Right renal pelvis (tissue), 4 donors: Measurements from ENCODE around the gene MED16. TPM values are rescaled to one million over a fixed set of nuclear protein-coding genes. Genes with fewer than 3 reads are reported as not detected.

ENCODE experiments used
- DNase-seq, 4 donors: peaks; one replicate each; pipeline ENCODE4 v3.0.0-alpha.2; 2013; ENCODE audit warnings: low read depth in 4 of 4, low spot score in 3 of 4, missing footprints in 1 of 4
- polyA plus RNA-seq, 4 donors: library from polyadenylated mRNA; unstranded; fragments of 120-200 nt; gene quantifications; one replicate each; pipeline ENCODE4 v1.2.1, GENCODE V29; 2013; ENCODE audit not compliant: insufficient read length in 4 of 4

MED16 gene, protein sequence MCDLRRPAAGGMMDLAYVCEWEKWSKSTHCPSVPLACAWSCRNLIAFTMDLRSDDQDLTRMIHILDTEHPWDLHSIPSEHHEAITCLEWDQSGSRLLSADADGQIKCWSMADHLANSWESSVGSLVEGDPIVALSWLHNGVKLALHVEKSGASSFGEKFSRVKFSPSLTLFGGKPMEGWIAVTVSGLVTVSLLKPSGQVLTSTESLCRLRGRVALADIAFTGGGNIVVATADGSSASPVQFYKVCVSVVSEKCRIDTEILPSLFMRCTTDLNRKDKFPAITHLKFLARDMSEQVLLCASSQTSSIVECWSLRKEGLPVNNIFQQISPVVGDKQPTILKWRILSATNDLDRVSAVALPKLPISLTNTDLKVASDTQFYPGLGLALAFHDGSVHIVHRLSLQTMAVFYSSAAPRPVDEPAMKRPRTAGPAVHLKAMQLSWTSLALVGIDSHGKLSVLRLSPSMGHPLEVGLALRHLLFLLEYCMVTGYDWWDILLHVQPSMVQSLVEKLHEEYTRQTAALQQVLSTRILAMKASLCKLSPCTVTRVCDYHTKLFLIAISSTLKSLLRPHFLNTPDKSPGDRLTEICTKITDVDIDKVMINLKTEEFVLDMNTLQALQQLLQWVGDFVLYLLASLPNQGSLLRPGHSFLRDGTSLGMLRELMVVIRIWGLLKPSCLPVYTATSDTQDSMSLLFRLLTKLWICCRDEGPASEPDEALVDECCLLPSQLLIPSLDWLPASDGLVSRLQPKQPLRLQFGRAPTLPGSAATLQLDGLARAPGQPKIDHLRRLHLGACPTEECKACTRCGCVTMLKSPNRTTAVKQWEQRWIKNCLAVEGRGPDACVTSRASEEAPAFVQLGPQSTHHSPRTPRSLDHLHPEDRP
- 10 to 100 TPM; 57.1 to 70.8 (median 60.7) TPM for polyA plus RNA-seq

DNA sequence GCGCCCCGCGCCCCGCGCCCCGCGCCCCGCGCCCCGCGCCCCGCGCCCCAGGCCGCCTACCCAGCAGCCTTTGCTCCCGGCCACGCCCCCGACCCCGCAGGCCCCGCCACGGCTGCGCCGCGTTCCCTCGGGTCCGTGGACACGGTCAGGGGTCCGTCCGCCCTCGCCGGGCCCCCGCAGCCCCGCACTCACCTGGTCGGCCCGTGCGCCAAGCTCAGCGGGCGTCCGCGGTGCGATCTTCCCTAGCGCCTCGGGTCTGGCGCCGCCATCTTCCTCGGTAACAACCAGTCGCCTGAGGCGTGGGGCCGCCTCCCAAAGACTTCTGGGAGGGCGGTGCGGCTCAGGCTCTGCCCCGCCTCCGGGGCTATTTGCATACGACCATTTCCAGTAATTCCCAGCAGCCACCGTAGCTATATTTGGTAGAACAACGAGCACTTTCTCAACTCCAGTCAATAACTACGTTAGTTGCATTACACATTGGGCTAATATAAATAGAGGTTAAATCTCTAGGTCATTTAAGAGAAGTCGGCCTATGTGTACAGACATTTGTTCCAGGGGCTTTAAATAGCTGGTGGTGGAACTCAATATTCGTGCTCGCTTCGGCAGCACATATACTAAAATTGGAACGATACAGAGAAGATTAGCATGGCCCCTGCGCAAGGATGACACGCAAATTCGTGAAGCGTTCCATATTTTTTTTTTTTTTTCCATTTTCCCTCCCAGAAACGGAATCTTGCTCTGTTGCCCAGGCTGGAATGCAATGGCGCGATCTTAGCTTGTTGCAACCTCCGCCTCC is at the start of gene MED16, which contains the start of gene RNU6-9:
Gene MED16 (minus strand): TSS at position 294 of the 796 bp plus-strand sequence. CDS start 2,056 bp downstream, outside the sequence.
Gene RNU6-9 (plus strand): TSS at position 591 of the 796 bp plus-strand sequence.
- DNase-seq, result peak; percentile 85 to 94 (median 90)

DNA sequence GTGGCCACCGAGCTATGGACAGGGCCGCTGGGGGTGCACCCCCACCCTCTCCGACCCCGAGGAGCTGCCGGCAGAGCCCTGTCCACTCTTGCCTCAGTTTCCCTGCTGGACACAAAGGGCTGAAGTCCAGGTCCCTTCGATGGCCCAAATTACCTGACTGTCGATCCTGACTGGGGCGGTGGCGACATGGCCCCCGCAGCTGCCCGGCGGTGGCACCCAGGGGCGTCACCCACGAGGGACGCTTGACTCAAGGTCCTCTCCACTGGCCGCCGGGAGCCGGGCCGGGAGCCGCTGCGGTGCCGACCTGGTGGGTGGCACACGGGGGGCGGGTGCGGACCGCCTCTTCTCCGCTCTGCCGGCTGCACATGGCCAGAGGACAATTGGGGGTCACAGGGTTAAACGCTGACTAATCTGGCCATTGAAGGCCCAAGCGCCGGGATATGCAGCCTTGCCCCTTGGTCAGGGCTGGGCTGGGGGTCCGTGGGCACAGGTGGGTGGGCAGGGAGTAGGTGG is 49.2 kb upstream of the MED16 start:
- DNase-seq, result no peak

DNA sequence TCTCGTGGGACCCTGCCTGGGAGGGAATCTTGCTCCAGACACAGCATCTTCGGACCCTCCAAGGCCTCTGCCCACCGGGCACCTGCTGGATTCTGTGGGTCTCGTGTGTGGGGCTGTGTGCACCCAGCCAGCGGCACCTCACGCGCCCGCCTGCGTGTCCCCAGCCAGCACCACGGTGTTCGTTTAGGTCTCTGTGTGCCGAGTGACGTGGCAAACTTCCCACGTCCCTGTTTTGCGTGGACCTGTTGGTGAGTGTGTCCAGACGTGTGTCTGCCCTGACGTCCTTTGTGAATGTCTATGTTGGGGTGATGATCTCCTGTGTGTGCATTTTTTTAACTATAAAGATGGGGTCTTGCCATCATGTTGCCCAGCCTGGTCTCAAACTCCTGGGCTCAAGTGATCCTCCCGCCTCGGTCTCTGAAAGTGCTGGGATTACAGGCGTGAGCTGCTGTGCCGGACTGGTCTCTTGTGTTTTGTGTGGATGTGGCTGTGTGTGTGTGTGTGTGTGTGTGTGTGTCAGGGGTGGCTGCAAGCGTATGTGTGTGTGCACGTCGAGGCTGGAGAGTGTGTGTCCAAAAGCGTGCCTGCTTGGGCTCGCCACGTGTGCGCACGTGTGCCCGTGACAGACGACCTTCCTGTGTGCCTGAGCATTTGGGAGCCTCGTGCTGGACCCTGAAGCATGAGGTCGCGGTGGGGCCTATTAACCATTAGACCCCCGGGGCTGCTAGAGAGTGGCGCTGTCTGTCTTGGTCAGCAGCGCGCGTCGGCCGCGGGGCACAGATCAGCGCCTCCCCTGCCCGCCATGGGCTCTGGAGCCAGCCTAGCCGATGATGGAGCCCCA is 48.5 kb upstream of the MED16 start:
- no peak for DNase-seq

DNA sequence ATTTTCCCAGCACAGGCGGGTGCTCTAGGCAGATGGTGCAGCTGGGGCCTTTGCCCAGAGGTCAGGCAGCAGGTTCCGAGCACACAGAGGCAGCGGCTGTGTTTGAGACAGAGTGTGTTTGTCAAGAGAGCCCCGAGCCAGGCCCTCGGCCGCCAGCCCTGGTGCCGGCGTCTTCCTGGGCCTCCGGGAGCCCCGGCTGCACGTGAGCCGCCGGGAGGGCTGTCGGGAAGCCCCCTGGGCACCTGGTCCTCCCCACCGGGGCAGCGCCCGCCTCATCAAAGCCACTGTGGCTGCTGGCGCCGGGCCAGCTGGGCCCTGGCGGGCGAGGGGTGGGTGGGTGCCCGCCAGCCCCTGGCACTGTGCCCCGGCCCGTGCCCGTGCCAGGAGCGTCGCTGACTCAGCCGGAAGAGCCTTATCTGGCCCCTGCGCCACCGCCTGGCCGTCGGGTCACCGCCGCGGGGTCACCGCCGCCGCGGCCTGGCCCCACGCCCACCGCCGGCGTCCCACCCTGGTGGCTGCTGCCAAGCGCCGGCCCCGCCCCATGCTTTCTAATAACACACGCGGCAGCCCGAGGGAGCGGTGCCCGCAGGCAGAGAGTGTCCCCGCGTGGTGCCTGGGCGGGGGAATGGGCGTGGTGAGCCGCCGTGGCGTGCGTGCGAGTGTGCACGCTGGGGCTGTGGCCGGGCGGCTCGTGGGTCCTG is 47.8 kb upstream of the MED16 start:
- no peak for DNase-seq

DNA sequence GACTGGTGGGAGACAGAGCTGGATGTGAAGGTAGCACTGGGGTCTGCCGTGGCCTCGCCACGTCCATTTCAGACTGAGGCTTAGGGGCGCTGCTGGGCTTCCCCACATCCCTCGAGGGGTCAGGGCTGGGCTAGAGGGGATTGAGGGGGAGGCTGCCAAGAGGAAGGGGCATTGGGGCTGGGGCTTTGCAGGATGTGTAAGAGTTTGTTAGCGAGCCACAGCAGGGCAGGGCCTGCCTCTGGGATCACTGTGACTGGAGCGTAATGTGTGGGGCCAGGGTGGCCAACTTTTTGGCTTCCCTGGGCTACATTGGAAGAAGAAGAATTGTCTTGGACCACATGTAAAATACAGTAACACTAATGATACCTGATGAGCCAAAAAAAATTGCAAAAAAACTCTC is 46.9 kb upstream of the MED16 start:
- DNase-seq, result no peak

DNA sequence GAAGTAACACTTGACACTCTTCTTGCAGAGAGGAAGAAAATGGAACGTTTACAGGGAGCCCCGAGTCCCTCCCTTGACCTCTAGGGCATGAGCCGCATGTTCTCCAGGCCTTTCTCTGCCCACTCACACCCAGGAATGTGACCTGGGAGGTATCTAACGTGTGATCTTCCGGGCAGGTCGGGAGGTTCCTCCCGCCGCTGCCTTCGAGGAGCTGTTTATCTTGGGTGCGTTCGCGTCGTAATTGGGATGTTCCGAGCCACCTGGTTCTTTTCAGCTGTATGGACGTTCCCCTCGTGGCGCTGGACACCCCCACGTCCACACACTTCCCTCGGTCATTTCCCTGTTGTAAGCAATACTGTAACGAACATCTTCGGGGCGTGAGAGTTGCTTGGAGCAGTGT is 46.5 kb upstream of the MED16 start:
- DNase-seq, result no peak

DNA sequence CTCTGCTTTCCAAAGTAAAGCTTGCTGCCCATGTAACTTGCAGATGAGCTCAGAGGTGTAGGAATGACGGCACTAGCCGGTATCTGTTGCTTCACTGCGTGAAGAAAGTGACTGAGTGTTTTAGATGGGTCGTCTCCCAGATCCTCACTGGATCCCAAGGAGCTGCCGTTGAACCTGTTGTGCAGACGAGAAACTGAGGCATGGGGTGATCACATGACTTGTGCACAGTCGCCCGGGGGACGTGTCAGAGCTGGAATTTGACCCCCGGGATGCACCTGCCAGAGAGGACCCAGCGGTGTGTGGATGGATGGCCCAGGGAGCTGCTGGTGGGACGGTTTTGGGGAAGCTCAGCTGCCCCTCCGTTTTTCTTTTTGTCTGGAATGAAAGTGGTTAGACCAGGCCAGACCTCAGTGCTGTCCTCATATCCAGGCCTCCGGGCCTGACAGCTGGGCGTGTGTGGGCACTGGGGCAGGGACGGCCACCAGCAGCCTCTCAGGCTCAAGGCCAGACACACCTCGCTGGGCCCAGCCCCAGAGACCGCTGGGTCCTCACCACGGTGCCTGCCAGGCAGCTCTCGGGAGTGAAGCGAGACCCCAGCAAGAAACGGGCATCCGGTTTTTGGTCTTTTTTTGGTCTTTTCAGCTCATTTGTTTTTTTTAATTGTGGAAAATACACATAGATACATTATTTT is 45.4 kb upstream of the MED16 start:
- no peak for DNase-seq

DNA sequence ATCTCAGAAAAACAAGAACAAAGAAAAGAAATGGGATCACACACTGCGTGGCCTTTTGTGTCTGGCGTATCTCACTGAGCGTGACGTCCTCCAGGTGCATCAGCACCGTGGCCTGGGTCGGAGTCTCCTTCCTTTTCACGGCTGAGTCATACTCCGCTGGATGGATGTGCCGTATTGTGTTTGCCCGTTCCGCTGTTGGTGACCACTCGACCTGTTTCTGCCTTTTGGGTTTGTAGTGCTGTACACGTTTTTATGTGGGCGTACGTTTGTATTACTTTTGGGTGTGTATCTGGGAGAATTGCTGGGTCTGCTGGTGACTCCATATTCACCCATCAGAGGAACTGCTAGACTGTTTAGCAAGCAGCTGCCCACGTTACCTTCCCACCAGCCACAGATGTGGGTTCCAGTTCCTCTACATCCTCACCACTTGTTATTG is 44.3 kb upstream of the MED16 start:
- no peak for DNase-seq

DNA sequence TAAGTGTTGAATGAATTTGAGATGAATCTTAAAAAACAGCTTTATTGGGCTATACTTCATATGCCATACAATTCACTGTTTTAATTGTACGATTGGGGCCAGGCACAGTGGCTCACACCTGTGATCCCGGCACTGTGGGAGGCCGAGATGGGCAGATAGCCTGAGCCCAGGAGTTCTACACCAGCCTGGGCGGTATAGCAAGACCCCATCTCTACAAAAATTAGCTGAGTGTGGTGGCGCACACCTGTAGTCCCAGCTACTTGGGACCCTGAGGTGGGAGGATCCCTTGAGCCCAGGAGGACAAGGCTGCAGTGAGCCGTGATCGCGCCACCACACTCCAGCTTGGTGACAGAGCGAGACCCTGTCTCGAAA is 43.2 kb upstream of the MED16 start:
- DNase-seq, result no peak

DNA sequence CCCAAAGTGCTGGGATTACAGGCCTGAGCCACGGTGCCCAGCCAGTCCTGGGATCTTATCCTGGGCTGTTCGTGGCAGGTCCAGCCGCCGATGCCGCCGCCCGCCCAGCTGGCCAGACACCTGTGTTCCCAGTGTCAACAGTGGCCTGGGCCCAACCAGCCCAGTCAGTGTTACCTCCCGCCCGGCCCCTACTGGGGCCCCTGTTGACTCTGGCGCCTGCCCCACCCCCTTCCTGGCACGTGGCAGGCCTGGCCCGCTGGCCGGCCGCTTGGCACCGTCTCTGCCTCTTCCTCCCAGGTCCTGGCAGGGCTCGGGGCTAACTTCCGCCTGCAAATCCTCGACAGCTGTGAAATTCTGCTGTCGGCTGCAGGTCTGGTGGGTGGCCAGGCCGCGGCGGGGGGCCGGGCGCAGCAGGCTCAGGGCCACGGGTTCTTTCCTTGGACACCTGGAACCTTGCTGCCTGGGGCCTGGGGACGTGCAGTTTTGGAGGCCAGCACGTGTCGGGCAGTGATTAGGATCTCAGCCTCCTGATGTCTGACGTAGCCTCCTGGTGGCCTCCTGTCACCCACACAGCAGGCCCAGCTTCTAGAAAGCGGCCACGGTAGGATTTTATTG is 42.0 kb upstream of the MED16 start:
- no peak for DNase-seq

DNA sequence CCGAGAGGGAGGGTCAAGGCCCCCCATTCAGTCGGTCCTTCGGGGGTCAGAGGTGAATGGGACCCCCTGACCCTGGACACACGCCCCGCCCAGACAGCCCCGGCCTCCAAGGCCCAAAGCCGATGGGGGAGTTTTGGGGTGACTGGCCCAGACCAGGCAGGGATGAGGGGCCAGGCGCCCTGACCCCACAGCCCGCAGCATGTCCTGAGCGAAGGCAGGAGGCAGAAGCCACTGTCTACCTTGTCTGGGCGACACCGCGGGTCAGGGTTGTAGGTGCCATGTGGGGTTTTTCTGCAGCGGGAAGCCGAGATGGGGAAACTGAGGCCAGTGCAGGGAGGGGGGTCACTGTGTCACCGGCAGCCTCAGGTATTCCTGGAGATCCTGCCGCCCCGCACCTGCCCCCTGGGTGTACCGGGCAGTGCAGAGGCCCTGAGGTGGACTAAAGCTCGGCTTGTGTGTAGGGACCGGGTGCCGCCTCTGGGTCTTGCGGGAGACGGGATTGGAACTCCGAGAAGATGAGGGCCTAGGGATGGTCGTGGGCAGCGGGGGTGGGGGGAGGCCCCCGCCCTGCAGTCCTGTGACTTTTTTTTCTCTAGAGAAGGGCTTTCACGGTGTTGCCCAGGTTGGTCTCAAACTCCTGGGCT is 41.3 kb upstream of the MED16 start:
- DNase-seq, result no peak

DNA sequence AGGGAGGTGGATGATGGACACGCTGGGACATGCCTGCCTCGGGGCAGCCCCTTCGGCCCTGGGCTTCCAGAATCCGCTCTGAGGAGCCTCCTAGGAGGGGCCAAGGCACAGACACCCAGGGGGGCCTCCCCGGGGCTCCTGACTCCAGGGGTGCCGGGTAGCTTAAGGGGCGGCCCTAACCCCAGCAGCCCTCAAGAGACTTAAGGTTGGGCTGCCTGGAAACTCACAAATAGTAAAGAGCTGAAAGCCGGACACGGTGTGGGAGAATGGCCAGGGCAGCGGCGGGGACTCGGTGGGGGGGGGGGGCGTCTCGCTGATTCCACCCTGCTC is 40.5 kb upstream of the MED16 start:
- no peak for DNase-seq

DNA sequence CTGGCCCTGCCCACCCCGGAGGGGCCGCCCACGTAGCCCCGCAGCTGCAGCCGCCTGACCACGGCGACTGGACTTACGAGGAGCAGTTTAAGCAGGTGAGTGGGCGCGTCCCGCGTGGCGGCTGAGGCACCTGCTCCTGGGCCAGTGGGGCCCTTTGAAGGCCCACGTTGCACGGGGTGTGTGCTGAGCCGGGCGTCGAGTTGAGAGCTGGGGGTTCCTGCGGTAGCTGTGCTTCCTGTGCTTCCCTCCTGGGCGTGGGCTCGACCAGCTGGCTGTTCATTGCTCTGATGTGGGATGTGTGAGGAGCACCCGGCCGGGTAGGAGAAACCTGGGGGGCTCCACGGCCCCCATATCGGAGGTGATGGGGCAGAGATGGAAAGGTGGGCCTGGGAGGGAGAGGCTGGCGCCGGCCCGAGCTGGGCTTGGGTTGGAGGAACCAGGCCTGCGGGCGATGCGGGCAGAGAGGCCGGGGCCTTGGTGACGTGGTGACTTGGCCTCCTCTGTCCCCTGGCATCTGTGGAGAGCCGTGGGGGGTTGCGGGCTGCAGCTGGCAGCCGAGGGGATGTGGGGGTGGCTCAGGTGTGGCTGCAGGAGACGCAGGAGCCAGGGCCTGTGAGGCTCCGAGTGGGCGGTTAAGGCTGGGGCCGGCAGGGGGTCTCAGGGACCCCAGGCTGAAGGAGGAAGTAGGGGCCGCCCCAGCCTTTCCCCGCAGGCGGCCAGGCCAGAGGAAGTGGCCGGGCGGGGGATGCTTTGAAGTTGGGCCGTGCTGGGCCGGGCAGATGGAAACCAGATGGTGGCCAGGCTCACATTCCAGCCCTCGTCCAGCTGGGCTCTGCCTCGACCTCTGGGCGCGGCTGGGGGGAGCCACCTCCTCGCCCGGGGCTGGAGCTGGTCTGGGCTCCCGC is 39.9 kb upstream of the MED16 start:
- peak in 2 of 4 donors; percentile 73 to 79 for DNase-seq

DNA sequence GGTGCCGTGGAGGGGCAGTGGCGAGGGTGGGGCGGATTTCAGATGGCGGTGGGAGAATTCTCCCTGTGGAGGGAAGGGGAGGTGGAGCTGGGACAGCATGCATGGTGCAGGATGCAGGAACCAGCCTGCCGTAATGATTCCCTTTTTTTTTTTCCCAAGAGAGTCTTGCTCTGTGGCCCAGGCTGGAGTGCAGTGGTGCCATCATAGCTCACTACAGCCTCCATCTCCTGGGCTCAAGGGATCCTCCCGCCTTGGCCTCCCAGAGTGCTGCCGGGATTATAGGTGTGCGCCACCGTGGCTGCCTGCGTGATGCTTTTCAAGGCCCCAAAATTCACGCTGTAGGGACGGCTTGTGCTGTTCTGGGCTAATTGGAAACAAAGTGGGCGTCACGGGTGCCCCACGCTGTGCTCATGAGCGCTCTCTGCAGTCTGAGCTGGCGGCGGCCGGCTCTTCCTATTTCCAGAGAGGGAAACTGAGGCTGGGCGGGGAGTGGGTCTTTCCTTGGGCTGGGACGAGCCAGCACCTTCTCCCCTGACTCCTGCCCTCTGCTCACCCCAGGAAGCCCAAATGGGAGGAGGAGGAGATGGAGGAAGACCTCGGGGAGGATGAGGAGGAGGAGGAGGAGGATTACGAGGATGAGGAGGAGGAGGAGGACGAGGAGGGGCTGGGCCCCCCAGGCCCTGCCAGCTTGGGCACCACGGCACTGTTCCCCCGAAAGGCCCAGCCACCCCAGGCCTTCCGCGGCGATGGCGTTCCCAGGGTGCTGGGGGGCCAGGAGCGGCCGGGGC is 39.1 kb upstream of the MED16 start:
- DNase-seq, result no peak

DNA sequence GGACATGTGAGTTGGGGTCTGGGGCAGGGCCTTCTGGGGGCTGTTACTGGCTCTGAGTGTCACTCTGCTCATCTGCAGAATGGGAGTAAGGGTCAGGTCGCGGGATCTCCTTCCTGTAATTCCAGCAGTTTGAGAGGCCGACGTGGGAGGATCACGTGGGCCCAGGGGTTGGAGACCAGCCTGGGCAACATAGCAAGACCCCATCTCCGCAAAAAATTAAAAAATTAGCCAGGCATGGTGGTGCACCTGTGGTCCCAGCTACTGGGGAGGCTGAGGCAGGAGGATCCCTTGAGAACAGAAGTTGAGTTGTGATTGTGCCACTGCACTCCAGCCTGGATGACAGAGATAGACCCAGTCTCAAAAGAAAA is 36.9 kb upstream of the MED16 start:
- DNase-seq, result no peak
